H1 (cell line): ENCODE results near the gene CD58. TPM values are rescaled to one million over a fixed set of nuclear protein-coding genes. Genes with fewer than 3 reads are reported as not detected.

Experiments used
- CTCF ChIA-PET: fragments of 300-600 bp; sonication (Branson Sonifier 250); formaldehyde crosslinking; loops from one replicate; lab custom pipeline; 2021; ENCODE audit not compliant: partially characterized antibody; lab: Charles Lee
- POLR2A ChIA-PET: fragments of 300-600 bp; sonication (Branson Sonifier 250); formaldehyde crosslinking; loops from one replicate; lab custom pipeline; 2021; ENCODE audit warnings: inconsistent platforms; ENCODE audit not compliant: partially characterized antibody; lab: Charles Lee
- DNase-seq, 2 experiments: peaks; one replicate each; pipeline versions ENCODE4 v3.0.0 to v3.0.0-alpha.2; 2010 to 2022; ENCODE audit warnings: low spot score in 2 of 2, low read depth in 1 of 2, mixed read lengths in 1 of 2
- FAIRE-seq: peaks from 2 replicates; lab custom pipeline; 2011; peaks lifted over from hg19 to GRCh38; lab: Jason Lieb, UNC
- H2AFZ ChIP-seq: 2 replicates; pipeline ENCODE4 v1.8.1; 2012; ENCODE audit warnings: low read length, inconsistent platforms
- H2AK5ac ChIP-seq: 2 replicates; pipeline ENCODE4 v1.6.1; 2013; ENCODE audit warnings: low read depth, low read length
- H2BK120ac ChIP-seq: replicated peaks from 2 replicates; pipeline ENCODE3; 2013; ENCODE audit warnings: low read depth, low read length, inconsistent platforms
- H2BK12ac ChIP-seq: 2 replicates; pipeline ENCODE4 v1.6.1; 2013; ENCODE audit warnings: low read depth, low read length
- H2BK15ac ChIP-seq: 2 replicates; pipeline ENCODE4 v1.6.1; 2013; ENCODE audit warnings: low read length
- H2BK20ac ChIP-seq: 2 replicates; pipeline ENCODE4 v1.6.1; 2013; ENCODE audit warnings: low read length
- H2BK5ac ChIP-seq: 2 replicates; pipeline ENCODE4 v1.6.1; 2013; ENCODE audit warnings: low read depth, low read length
- H3K14ac ChIP-seq: 2 replicates; pipeline ENCODE4 v1.6.1; 2013; ENCODE audit warnings: inconsistent platforms; ENCODE audit not compliant: insufficient read length
- H3K18ac ChIP-seq: 2 replicates; pipeline ENCODE4 v1.6.1; 2013; ENCODE audit warnings: low read length; ENCODE audit errors: extremely low read depth
- H3K23ac ChIP-seq: 2 replicates; pipeline ENCODE4 v1.6.1; 2013; ENCODE audit warnings: inconsistent platforms; ENCODE audit not compliant: insufficient read length
- H3K23me2 ChIP-seq: 2 replicates; pipeline ENCODE4 v1.6.1; 2013; ENCODE audit warnings: low read depth, low read length
- H3K27ac ChIP-seq: 2 replicates; pipeline ENCODE4 v1.6.1; 2011; ENCODE audit warnings: low read depth, low read length, inconsistent platforms
- H3K27me3 ChIP-seq, 4 experiments: replicated peaks in 1 of 4; 1 replicate in 1 of 4; 2 replicates in 3 of 4; pipeline versions ENCODE4 v1.6.1 to v1.8.1; 2011 to 2013; ENCODE audit warnings: low read length in 3 of 4, mild to moderate bottlenecking in 3 of 4, inconsistent platforms in 2 of 4, mixed read lengths in 2 of 4, moderate library complexity in 1 of 4; ENCODE audit not compliant: control insufficient read depth in 3 of 4, insufficient read depth in 3 of 4; ENCODE audit errors: extremely low read depth in 1 of 4
- H3K36me3 ChIP-seq, 4 experiments: 2 replicates each; pipeline versions ENCODE4 v1.6.1 to v1.8.1; 2011 to 2013; ENCODE audit warnings: mild to moderate bottlenecking in 4 of 4, low read length in 3 of 4, moderate library complexity in 2 of 4, control low read depth in 1 of 4, inconsistent platforms in 1 of 4; ENCODE audit not compliant: insufficient read depth in 4 of 4, control insufficient read depth in 2 of 4
- H3K4ac ChIP-seq: replicated peaks from 2 replicates; pipeline ENCODE3; 2013; ENCODE audit warnings: low read length, low read depth, mixed read lengths, inconsistent platforms; ENCODE audit not compliant: insufficient read length
- H3K4me1 ChIP-seq, 4 experiments: replicated peaks in 1 of 4; 1 replicate in 1 of 4; 2 replicates in 3 of 4; pipeline versions ENCODE4 v1.6.1 to v1.8.1; 2011 to 2013; ENCODE audit warnings: low read length in 3 of 4, inconsistent platforms in 2 of 4, mixed read lengths in 1 of 4; ENCODE audit not compliant: insufficient read depth in 4 of 4, control insufficient read depth in 3 of 4
- H3K4me2 ChIP-seq, 2 experiments: 2 replicates each; pipeline versions ENCODE4 v1.6.1 to v1.8.1; 2011 to 2013; ENCODE audit warnings: low read depth in 2 of 2, low read length in 2 of 2, control low read depth in 1 of 2, inconsistent platforms in 1 of 2, mild to moderate bottlenecking in 1 of 2; ENCODE audit not compliant: insufficient read depth in 1 of 2
- H3K4me3 ChIP-seq, 4 experiments: fragments of 200-600, 300-600 bp in 1 of 4; sonication (generic), shearing (Covaris generic), sonication (Bioruptor Twin) in 1 of 4; 2 replicates each; pipeline versions ENCODE4 v1.5.1 to v1.8.1; 2011 to 2016; ENCODE audit warnings: low read length in 4 of 4, low read depth in 3 of 4, control low read depth in 2 of 4, inconsistent platforms in 2 of 4, mild to moderate bottlenecking in 2 of 4, mixed read lengths in 1 of 4, moderate library complexity in 1 of 4; ENCODE audit not compliant: insufficient read depth in 2 of 4; ENCODE audit errors: extremely low read depth in 1 of 4
- H3K56ac ChIP-seq: replicated peaks from 2 replicates; pipeline ENCODE3; 2013; ENCODE audit warnings: low read depth, mild to moderate bottlenecking, mixed read lengths, low read length, inconsistent platforms; ENCODE audit not compliant: insufficient read length
- H3K79me1 ChIP-seq: 2 replicates; pipeline ENCODE4 v1.6.1; 2013; ENCODE audit warnings: low read depth, low read length, control low read depth
- H3K79me2 ChIP-seq, 2 experiments: 2 replicates each; pipeline versions ENCODE4 v1.6.1 to v1.8.1; 2012 to 2013; ENCODE audit warnings: low read length in 2 of 2, mild to moderate bottlenecking in 2 of 2, inconsistent platforms in 1 of 2; ENCODE audit not compliant: insufficient read depth in 2 of 2, control insufficient read depth in 1 of 2
- H3K9ac ChIP-seq, 4 experiments: replicated peaks in 1 of 4; 1 replicate in 1 of 4; 2 replicates in 3 of 4; pipeline versions ENCODE4 v1.6.1 to v1.8.1; 2011 to 2013; ENCODE audit warnings: low read depth in 3 of 4, low read length in 3 of 4, control low read depth in 2 of 4, mild to moderate bottlenecking in 2 of 4, moderate library complexity in 2 of 4, inconsistent platforms in 1 of 4; ENCODE audit errors: extremely low read depth in 1 of 4
- H3K9me3 ChIP-seq, 2 experiments: 2 replicates each; pipeline versions ENCODE4 v1.6.1 to v1.8.1; 2012 to 2013; ENCODE audit warnings: mild to moderate bottlenecking in 2 of 2, moderate library complexity in 2 of 2, control low read depth in 1 of 2, inconsistent platforms in 1 of 2, low read depth in 1 of 2, low read length in 1 of 2, mixed read lengths in 1 of 2; ENCODE audit not compliant: insufficient read depth in 2 of 2
- H4K20me1 ChIP-seq, 2 experiments: replicated peaks in 1 of 2; 2 replicates each; pipeline versions ENCODE3 to v1.8.1; 2011 to 2013; ENCODE audit warnings: inconsistent platforms in 2 of 2, low read length in 2 of 2, mild to moderate bottlenecking in 1 of 2; ENCODE audit not compliant: insufficient read depth in 2 of 2, control insufficient read depth in 1 of 2
- H4K5ac ChIP-seq: 2 replicates; pipeline ENCODE4 v1.6.1; 2013; ENCODE audit warnings: low read length, low read depth, mixed read lengths, inconsistent platforms; ENCODE audit not compliant: insufficient read length
- H4K8ac ChIP-seq: 2 replicates; pipeline ENCODE4 v1.8.0; 2013; ENCODE audit warnings: mild to moderate bottlenecking, moderate library complexity, low read length, inconsistent platforms; ENCODE audit not compliant: insufficient read depth; ENCODE audit errors: extremely low read depth
- H4K91ac ChIP-seq: replicated peaks from 2 replicates; pipeline ENCODE3; 2013; ENCODE audit warnings: low read length, mixed read lengths, inconsistent platforms; ENCODE audit not compliant: insufficient read length
- CHD1 ChIP-seq: IDR thresholded peaks from 2 replicates; pipeline ENCODE4 v1.6.1; 2012; ENCODE audit warnings: low read depth, low read length, improper control_type of control experiment
- CHD2 ChIP-seq: IDR thresholded peaks from 2 replicates; pipeline ENCODE4 v1.6.1; 2012; ENCODE audit warnings: low read length, improper control_type of control experiment
- CREB1 ChIP-seq: IDR thresholded peaks from 2 replicates; pipeline ENCODE4 v1.6.1; 2012; ENCODE audit warnings: inconsistent platforms
- KDM5A ChIP-seq: fragments of 200-600 bp; IDR thresholded peaks from 2 replicates; pipeline ENCODE4 v1.7.1; 2012; ENCODE audit warnings: mild to moderate bottlenecking, low read length, inconsistent platforms, mixed read lengths
- MAFK ChIP-seq: IDR thresholded peaks from 2 replicates; pipeline ENCODE4 v1.6.1; 2012; ENCODE audit warnings: low read depth, mild to moderate bottlenecking, improper control_type of control experiment, low read length
- POLR2A ChIP-seq, 2 experiments: IDR thresholded peaks; 1 replicate in 1 of 2; 2 replicates in 1 of 2; pipeline ENCODE4 v1.6.1; 2011; ENCODE audit warnings: low read depth in 2 of 2, low read length in 2 of 2, mild to moderate bottlenecking in 2 of 2; ENCODE audit errors: control extremely low read depth in 1 of 2
- RXRA ChIP-seq: IDR thresholded peaks from 2 replicates; pipeline ENCODE4 v1.6.1; 2011; ENCODE audit warnings: low read depth, mild to moderate bottlenecking, low read length, moderate library complexity; ENCODE audit not compliant: insufficient read depth
- SIX5 ChIP-seq: IDR thresholded peaks from 2 replicates; pipeline ENCODE4 v1.6.1; 2011; ENCODE audit warnings: mild to moderate bottlenecking, low read depth, low read length
- SP1 ChIP-seq: IDR thresholded peaks from 2 replicates; pipeline ENCODE4 v1.6.1; 2011; ENCODE audit warnings: low read depth, low read length
- SP2 ChIP-seq: IDR thresholded peaks from 2 replicates; pipeline ENCODE4 v1.6.1; 2012; ENCODE audit warnings: mild to moderate bottlenecking, low read length, inconsistent platforms
- TAF1 ChIP-seq: IDR thresholded peaks from 2 replicates; pipeline ENCODE4 v1.6.1; 2011; ENCODE audit warnings: mild to moderate bottlenecking, low read depth, low read length
- TEAD4 ChIP-seq: IDR thresholded peaks from 2 replicates; pipeline ENCODE4 v1.6.1; 2012; ENCODE audit warnings: low read depth, low read length, inconsistent platforms, mixed read lengths
- WGBS, 2 experiments: shearing (Covaris generic) in 1 of 2; methylation state at CpG; one replicate each; pipeline versions ENCODE4 v1.1.6 to v1.1.7; 2013 to 2015; ENCODE audit warnings: low lambda C conversion rate in 2 of 2, mixed read lengths in 2 of 2, inconsistent platforms in 1 of 2, low coverage in 1 of 2, missing lambda C conversion rate in 1 of 2; ENCODE audit not compliant: insufficient replicate concordance in 2 of 2, insufficient coverage in 1 of 2, insufficient read length in 1 of 2; ENCODE audit errors: extremely low coverage in 1 of 2, missing lambda C conversion rate in 1 of 2; 5-methylcytosine and 5-hydroxymethylcytosine counted together
- polyA plus RNA-seq, 7 experiments: library from polyadenylated mRNA; depleted of rRNA in 3 of 7; stranded (reverse) in 5 of 7; unstranded in 2 of 7; fragments of >200 nt in 5 of 7; fragments of 200-250 nt in 2 of 7; gene quantifications; 1 replicate in 5 of 7; 2 replicates in 1 of 7; 4 replicates in 1 of 7; pipeline versions ENCODE4 v1.2.1 to v1.2.3, GENCODE V29; 2011 to 2013; ENCODE audit warnings: missing spikeins in 2 of 7, mixed read lengths in 2 of 7
- total RNA-seq: library from RNA; stranded (reverse); fragmentation: NEBNext Ultra II Directional; extraction: Animal tissue kit (Norgen Biotek cat#: 25700); gene quantifications from 2 replicates; pipeline ENCODE4 v1.2.1, GENCODE V29; 2021
- TF ChIP-seq, protein P1 (sequence below): IDR thresholded peaks from 2 replicates; pipeline ENCODE4 v1.6.1; 2011; ENCODE audit warnings: low read length, improper control_type of control experiment

CD58 gene
- total and polyA plus RNA-seq, 2 of the 8 experiments (the other 6 are each of a cell fraction or from before 2014, with no cell fraction given): 5.3 to 5.5 TPM

GRCh38 chr1:116506132-116507004, 64.5 kb downstream of the CD58 start:
- no peak overlapping the region for H3K56ac ChIP-seq
- H3K9me3 ChIP-seq: 0 out of 4 replicates have a peak, but pooled peaks cover 0 to 2% of the 10 kb centered on the region in 2 experiments
- H2BK12ac ChIP-seq: no peak overlapping the region
- CTCF ChIA-PET: interaction anchor here (0.8 to 3.2 kb wide), 3 partner anchors 8 to 340 kb away, joined by 4 to 14 read pairs (median 4); no protein-coding TSS in a partner anchor
- no peak overlapping the region for H3K4me2 ChIP-seq
- no peak overlapping the region for H2AFZ ChIP-seq
- peaks cover 0 to 5% (median 0%) of the 10 kb centered on the region in 4 experiments; a peak in 1 of 7 replicates for H3K4me1 ChIP-seq
- no peaks in the 10 kb centered on the region for H3K23me2 ChIP-seq
- no peaks in the 10 kb centered on the region for H4K20me1 ChIP-seq
- no peak overlapping the region for H2BK20ac ChIP-seq
- H3K79me2 ChIP-seq: no peaks in the 10 kb centered on the region
- H3K27me3 ChIP-seq: no peaks in the 10 kb centered on the region
- no peak overlapping the region for H3K14ac ChIP-seq
- H3K23ac ChIP-seq: no peak overlapping the region
- no peak overlapping the region for H2AK5ac ChIP-seq
- 88% methylated on average over 7 of the region's 7 CpGs; no CpG with 5 or more reads in 1 of the 2 experiments for WGBS, 2 experiments
- H4K5ac ChIP-seq: no peak overlapping the region
- FAIRE-seq (no peak), DNase-seq (no peak)
- H3K36me3 ChIP-seq: no peaks in the 10 kb centered on the region
- H3K79me1 ChIP-seq: no peaks in the 10 kb centered on the region
- POLR2A ChIA-PET: interaction anchor here (0.6 kb wide), 1 partner anchor 39 kb away, joined by 3 read pairs; no protein-coding TSS in a partner anchor
- H3K9ac ChIP-seq: no peak overlapping the region
- no peak overlapping the region for H3K4me3 ChIP-seq
- H4K8ac ChIP-seq: no peak overlapping the region
- no peak overlapping the region for H3K27ac ChIP-seq
- H3K4ac ChIP-seq: no peak overlapping the region
- H2BK5ac ChIP-seq: no peak overlapping the region
- no peak overlapping the region for H2BK120ac ChIP-seq
- H2BK15ac ChIP-seq: no peak overlapping the region
- H3K18ac ChIP-seq: no peak overlapping the region
- H4K91ac ChIP-seq: no peak overlapping the region
- no peak for TF ChIP-seq TAF1
- no peak for TF ChIP-seq TEAD4
- no peak for TF ChIP-seq SIX5
- TF ChIP-seq KDM5A: no peak
- TF ChIP-seq SP2: no peak
- TF ChIP-seq RXRA: no peak
- TF ChIP-seq SP1: no peak
- TF ChIP-seq, protein P1, sequence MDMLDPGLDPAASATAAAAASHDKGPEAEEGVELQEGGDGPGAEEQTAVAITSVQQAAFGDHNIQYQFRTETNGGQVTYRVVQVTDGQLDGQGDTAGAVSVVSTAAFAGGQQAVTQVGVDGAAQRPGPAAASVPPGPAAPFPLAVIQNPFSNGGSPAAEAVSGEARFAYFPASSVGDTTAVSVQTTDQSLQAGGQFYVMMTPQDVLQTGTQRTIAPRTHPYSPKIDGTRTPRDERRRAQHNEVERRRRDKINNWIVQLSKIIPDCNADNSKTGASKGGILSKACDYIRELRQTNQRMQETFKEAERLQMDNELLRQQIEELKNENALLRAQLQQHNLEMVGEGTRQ: no peak
- TF ChIP-seq POLR2A (IDR thresholded peaks at IDR 0.05; ENCODE audit: control extremely low read depth in 1 of 2, low read depth in 2 of 2, low read length in 2 of 2): no peak
- no peak for TF ChIP-seq MAFK
- no peak for TF ChIP-seq CREB1
- no peak for TF ChIP-seq CHD2
- TF ChIP-seq CHD1: no peak
